Testis (tissue), 2 donors: ENCODE measurements around the gene TEAD1.

ENCODE experiments used
- CTCF ChIP-seq, 3 experiments: fragments of 450-650 bp in 2 of 3; fragments of 200-600 bp in 1 of 3; sonication (generic) in 1 of 3; IDR thresholded peaks; one replicate each; pipeline ENCODE4 v1.5.1; 2016 to 2019; ENCODE audit warnings: antibody characterized with exemption in 3 of 3, mild to moderate bottlenecking in 2 of 3, moderate library complexity in 1 of 3
- POLR2A ChIP-seq: fragments of 450-650 bp; IDR thresholded peaks from one replicate; pipeline ENCODE4 v1.6.1; 2017; ENCODE audit warnings: antibody characterized with exemption, mild to moderate bottlenecking, moderate library complexity

GRCh38 chr11:12704049-12704448 is 29.8 kb downstream of the TEAD1 start:
- TF ChIP-seq POLR2A: no peak
- no peak for TF ChIP-seq CTCF (IDR thresholded peaks at IDR 0.05)
